ENCODE data around the gene GATB.

GRCh38 chr4:151807220-151807619 lies 46.4 kb upstream of the GATB start:
- TF ChIP-seq POLR2A (IDR thresholded peaks at IDR 0.05) (no peak), CTCF (IDR thresholded peaks at IDR 0.05 in 8 of 11, conservative IDR thresholded peaks at IDR 0.05 in 3 of 11) (no peak)
